CD4-positive, alpha-beta T cell treated with Interleukin-4 for 1 hour (primary cell): ENCODE data around the gene CTNNA2.

Experiments used
- DNase-seq, 2 donors: peaks; one replicate each; pipeline ENCODE4 v3.0.0-alpha.2; 2020 to 2022

The CTNNA2 gene

DNA sequence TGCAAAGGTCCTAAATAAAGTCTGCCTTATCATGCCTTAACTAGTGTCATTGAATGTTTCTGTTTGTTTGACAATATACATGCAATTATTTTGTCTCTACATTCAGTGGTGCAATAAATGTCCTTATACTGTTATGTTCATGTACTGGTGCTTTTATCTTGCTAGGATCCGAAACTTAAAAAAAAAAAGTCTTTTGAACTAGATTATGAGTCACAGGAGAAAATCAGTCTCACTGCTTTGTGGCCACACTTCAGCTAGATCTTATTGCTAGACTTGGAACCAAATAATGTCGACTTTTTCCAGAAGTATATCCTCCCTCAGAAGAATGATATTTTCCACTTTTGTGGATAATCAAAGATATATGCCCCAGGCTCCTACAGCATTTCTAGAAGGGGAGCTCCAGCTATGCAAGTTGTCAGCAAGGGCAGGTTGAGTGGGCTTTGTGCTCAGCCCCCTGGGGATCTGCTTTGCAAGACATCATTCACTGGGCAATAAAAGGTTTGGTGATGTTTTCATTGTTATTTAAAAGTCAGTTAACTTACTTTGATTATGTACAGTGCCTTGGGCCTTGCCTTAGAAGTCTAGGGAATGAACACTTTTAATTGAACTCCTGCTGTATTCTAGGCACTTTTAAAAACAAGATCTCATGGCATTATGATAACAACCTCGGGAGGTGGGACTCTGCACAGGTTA lies 948.8 kb downstream of the CTNNA2 start:
- DNase-seq = no peak

GRCh38 chr2:80462654-80463053 lies 949.8 kb downstream of the CTNNA2 start:
- no peak for DNase-seq

GRCh38 chr2:80464275-80464674 lies 951.4 kb downstream of the CTNNA2 start:
- DNase-seq = no peak

DNA sequence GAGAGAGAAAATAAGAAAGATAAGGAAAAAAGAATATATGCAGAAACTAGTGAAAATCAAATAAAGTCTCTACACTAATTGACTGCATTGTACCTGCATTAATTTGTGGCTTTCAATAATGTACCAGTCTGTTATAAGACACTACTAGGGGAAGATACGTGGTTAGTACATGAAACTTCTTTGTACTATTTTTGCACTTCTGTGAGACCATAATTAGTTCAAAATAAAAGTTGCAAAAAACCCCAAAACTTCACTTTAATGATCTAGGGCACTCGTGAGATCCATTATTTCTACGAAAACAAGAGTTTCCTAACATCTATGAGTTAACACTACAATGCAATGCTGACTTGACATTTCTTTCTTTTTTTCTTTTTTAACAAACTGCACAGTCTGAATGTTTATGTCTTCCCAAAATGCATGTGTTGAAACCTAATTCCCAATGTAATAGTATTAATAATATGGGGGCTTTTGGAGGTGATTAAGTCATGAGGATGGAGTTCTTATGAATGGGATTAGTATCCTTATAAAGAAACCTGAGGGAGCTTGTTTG lies 954.5 kb downstream of the CTNNA2 start:
- DNase-seq = no peak

DNA sequence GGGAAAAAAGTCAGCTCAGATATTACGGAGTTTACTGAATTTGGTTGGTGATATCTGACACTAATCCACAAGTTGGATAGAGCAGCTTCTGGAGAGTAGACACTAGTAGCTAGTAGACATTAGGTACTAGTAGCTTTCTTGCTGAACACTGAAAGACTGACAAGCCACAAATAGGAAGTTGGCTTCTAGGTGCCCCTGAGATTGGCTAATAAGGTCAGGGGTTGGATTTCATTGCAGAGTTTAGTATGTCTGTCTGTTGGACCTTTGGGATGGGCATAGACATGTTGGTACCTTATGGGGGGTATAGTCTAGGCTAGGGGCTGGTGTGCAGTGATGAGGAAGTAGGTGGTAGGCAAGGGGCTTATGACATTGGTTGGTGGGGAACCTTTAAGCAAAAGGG lies 956.6 kb downstream of the CTNNA2 start:
- no peak for DNase-seq

DNA sequence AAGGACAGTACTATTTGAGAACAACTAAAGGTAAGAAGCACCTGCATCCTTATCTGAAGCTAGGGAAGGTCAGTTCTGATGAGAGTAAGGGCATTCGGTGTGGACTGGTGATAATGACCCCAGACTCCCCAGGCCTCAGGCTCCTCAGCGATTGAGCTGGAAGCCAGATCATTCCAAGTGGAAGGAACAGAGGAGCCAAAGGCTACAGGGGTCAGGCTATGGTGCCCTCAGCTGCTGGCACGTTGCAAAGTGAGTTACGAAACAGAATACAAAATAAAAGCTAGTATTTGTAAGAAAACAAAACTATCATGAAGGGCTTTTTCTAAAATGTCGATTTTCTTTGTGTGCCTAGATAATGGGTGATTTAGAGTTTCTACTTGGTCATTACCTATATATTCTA lies 960.2 kb downstream of the CTNNA2 start:
- no peak for DNase-seq

DNA sequence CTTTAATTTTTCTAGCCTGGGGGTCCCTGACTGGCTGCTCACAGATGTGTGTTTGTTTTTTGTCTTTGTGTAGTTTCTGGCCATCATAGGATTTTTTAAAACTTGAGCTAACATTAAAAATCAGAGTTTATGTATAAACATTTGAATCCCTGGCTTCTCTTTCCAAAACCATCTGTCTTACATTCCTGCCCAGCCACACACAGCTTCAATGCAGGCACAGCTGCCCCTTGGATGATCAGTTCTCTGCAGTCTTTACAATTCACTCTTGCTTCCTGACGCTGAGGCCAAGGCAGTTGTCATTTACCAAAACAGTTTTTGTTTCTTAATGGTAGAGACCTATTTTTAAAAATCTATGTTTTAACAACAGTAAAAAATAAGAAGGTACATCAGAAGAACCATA lies 960.9 kb downstream of the CTNNA2 start:
- DNase-seq = no peak

GRCh38 chr2:80475970-80476369 lies 963.1 kb downstream of the CTNNA2 start:
- DNase-seq = no peak

- DNase-seq = no peak
These were observed 963.8 kb downstream of the CTNNA2 start for GRCh38 chr2:80476535-80477117.

DNA sequence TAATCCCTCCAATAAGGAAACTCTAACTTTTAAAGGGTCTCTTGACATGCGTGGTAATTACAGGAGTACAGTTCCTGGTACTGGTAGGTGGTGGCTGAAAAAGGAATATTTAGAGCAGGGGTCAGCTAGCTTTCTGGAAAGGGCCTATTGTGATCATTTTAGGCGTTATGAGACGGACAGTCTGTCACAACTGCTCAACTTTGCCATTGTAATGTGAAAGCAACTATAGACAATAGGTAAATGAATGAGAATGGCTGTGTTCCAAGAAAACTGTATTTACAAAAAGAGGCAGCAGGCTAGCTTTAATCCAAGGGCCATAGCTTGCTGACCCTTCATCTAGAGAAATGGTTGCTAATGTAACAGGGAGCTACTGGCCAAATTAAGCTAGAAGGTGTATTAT lies 969.4 kb downstream of the CTNNA2 start:
- DNase-seq = no peak

GRCh38 chr2:80489717-80490116 lies 976.9 kb downstream of the CTNNA2 start:
- DNase-seq = no peak

- DNase-seq = no peak
These were observed 978.1 kb downstream of the CTNNA2 start for GRCh38 chr2:80490964-80491363.

DNA sequence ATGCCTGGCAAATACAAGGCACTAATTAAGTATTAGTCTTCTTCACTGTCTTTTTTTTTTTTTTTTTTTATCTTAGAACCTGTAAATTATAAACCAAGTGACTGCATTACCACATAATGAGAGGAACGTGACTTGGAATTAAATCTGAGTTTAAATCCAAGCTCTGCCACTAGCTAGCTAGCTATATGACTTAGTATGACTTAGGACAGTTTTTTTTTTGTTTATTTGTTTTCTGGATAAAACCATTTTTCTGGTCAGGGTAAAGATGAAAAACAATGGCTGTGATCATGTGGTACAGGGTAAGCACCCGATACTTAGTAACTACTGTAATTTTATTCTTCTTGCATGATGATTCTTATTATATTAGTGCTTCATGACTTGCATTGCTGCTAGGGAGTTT lies 983.5 kb downstream of the CTNNA2 start:
- no peak for DNase-seq

GRCh38 chr2:80496775-80497174 lies 983.9 kb downstream of the CTNNA2 start:
- DNase-seq = no peak

DNA sequence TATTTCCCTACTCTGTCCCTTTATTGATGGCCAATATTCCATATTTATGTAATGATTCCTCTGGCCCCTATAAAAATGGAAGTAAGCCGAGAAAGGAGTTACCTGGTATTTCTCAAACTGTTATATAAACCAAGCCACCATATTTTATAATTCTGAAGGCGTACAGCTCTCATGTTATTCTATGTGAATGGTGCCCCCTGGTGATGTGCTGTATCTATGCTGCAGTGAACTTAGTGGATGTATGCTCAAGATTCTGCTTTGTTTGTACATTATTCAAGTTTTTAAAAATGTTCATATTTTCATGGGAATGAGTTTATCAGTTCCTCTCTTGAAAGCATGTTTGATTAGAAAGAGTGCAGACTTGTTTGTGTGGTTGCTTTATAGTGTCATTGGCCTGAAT lies 986.2 kb downstream of the CTNNA2 start:
- no peak for DNase-seq

- DNase-seq = no peak
These were observed 989.2 kb downstream of the CTNNA2 start for GRCh38 chr2:80501874-80502624.

DNA sequence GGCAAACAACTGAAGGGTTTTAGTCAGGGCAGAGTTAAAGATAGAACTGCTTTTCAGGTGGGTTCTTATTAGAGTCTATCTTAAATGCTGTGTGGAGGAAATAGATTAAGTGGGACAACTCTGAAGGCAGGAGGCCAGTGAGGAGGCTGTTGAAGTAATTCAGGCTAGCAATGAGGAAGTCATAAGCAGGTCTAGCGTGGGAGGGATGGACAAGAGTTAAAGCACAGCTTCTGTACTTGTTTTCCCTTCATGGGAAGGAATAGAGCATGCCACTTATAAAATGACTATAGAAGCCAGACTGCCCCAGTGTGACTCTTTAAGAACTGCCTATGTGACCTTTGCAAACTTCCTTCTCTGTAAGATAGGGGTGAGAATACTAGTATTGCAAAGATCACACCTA lies 993.7 kb downstream of the CTNNA2 start:
- DNase-seq = no peak

- DNase-seq = no peak
These were observed 997.9 kb downstream of the CTNNA2 start for GRCh38 chr2:80510716-80511115.

GRCh38 chr2:80515964-80516363 lies 1003.1 kb downstream of the CTNNA2 start:
- DNase-seq = no peak

GRCh38 chr2:80517316-80517715 lies 1004.5 kb downstream of the CTNNA2 start:
- no peak for DNase-seq

- no peak for DNase-seq
These were observed 1006.3 kb downstream of the CTNNA2 start for GRCh38 chr2:80519121-80519643.

DNA sequence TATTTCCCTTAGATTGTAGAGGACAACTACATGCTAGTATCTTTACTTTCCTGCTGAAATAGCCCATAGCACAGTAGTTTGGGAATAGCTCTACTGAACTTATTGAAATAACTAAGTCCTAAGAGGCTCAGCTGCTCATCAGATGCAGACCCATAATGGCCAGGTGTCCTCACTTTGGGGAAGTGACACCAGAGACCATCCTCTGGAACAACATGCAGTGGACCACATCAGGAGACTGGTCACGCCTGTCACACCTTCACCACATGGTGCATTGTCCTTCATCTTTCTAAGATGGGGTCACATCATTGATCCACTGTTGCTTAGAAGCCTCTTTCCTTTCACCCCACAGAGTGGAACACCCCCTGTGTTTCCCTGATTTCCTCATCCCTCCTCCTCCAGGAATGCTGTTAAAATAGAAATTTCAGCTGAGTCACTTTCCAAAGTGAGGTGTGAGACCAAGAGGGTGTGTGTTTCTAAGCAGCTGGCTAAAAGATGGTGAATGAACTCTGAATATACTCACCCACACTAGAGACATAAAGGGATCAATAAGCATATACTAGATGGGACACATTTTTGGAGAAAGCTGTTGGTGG lies 1006.9 kb downstream of the CTNNA2 start:
- no peak for DNase-seq

DNA sequence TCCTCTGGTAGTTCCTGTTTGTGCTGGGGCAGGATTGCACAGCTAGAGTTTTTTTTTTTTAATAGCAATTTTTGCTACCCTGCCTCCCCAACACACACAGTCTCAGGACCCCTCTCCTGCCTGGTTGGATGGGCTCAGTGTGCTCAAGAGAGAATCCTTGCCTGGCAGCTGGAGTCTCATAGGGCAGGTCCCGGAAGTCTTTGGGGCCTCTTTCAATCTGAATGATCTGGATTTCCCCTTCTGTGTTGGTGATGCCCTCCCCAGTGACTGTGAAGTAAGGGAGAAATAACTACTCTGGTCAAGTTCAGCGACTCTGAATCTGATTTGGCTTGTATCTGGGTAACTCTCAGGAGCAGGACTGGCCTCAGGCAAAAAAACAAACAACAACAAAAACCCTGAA lies 1012.3 kb downstream of the CTNNA2 start:
- DNase-seq = no peak
